PC-9 (cell line): ENCODE measurements around the gene ARMC9.

Source experiments
- EZH2 ChIP-seq: fragments of 200-600 bp; sonication (generic); IDR thresholded peaks from 2 replicates; pipeline ENCODE4 v1.8.0; 2017; ENCODE audit warnings: antibody characterized with exemption, low read depth
- TF ChIP-seq, protein P1 (sequence below): fragments of 200-600 bp; sonication (generic); conservative IDR thresholded peaks from 2 replicates; pipeline ENCODE4 v1.6.1; 2017; ENCODE audit warnings: mixed run types, antibody characterized with exemption, mild to moderate bottlenecking, moderate library complexity

DNA sequence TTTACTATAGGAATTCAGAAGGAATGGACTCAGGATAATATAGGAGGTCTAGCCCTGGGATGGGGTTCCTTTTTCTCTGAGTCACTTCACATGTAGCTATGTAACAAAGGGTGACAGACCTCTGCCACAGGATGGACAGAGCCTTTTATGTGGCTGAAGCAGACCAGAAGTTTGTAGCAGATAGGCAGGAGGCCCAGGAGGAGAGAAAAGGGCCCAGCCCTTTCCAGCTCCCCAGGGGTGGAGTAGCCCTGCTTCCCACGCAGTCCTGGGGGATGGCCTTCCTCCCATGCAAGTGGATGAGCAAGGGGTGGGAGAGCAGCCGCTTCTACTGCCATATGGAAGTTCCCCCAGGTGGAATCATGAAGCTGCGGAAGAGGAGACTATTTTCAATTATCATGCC lies 40.3 kb downstream of the ARMC9 start:
- TF ChIP-seq, protein P1, sequence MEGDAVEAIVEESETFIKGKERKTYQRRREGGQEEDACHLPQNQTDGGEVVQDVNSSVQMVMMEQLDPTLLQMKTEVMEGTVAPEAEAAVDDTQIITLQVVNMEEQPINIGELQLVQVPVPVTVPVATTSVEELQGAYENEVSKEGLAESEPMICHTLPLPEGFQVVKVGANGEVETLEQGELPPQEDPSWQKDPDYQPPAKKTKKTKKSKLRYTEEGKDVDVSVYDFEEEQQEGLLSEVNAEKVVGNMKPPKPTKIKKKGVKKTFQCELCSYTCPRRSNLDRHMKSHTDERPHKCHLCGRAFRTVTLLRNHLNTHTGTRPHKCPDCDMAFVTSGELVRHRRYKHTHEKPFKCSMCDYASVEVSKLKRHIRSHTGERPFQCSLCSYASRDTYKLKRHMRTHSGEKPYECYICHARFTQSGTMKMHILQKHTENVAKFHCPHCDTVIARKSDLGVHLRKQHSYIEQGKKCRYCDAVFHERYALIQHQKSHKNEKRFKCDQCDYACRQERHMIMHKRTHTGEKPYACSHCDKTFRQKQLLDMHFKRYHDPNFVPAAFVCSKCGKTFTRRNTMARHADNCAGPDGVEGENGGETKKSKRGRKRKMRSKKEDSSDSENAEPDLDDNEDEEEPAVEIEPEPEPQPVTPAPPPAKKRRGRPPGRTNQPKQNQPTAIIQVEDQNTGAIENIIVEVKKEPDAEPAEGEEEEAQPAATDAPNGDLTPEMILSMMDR = no peak
- no peak for TF ChIP-seq EZH2
